GM18907 (cell line): ENCODE measurements around the gene OPA3.

Experiments
- ATAC-seq: cut with Tn5 transposase; IDR thresholded peaks from one replicate; pipeline ENCODE4 v1.9.1; 2021; ENCODE audit warnings: mild to moderate bottlenecking, moderate library complexity; ENCODE audit not compliant: unreplicated experiment

OPA3 gene

DNA sequence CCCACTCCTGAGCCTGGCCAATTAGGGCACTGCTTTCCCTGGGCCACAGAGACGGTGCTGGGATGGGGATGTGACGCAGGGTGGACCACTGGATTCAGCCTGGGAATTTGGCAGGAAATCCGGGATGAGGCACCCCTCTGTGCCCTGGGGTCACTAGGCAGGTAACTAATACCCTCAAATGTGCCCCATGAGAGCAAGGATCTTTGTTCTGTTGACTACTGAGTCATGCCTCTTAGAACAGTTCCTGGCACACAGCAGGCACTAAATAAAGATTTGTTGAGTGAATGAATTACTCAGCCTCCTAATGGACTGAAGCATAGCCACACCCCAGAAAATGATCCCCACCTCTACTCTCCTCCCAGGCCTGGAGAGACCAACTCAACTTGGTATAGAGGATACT, 15.9 kb downstream of the OPA3 start:
- ATAC-seq: no peak

DNA sequence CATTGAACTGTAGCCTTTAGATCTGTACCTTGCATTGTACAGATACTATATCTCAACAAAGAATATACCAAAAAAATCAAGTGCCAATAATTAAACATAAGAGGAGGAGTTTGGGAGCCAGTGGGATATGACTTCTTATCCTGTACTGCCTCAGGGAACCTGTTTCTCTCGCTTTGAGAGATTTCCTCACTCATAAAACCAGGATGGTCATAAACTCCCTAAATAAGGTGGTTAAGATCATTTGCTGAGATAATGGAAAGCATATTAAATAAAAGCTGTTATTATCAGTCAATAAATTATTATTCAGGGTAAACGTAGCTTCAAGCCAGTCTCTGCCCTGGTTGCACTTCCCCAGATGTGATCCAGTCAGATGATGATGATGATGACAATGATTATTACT, 17.0 kb downstream of the OPA3 start:
- ATAC-seq: no peak

DNA sequence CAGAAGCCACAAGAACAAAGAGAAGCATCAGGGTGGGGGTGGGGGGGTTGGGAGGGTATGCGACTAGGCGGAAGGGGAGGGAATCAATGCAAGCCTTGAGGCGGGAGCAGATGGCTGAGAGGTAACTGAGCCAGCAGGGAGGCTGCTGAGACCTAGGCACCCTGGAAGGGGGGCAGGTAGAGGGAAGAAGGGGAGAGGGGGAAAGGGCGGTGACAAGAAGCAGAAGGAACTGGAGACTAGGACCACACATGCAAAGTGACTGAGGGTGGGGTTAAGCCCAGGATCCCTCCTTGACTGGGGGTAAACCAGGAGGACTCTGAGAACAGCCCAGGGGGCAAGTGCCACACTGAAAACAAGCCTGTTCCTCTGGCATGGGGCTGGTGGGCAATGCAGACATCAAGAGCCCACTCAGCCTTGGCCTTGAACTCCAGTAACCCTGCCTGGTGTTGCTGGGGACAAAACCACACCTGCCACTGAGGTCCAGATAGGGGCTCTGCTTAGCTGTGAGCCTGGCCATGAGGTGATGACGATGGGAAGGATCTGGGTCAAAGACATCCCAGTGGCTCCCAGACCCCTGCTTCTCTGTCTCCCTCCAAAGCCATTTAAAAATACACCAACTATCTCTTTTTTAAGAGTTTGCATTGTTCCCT, 20.3 kb downstream of the OPA3 start:
- ATAC-seq: no peak

DNA sequence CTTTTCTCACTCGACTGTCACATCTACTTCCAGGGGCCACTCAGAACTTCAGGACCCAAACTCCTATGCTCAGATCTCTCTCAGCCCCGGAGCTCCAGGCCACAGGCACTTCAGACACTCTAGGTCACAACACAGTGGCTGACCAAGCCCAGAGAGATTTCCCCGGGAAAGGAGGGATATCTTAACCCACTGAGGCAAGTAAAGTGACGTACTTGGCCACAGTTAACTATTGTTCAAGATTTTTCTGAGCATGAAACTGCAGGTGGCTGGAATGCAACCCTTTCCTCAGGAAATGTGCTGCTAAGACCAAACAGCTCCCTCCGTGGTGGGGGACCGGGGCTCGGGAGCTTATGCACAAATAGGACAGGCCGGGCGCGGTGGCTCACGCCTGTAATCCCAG, 23.9 kb downstream of the OPA3 start:
- ATAC-seq: no peak

DNA sequence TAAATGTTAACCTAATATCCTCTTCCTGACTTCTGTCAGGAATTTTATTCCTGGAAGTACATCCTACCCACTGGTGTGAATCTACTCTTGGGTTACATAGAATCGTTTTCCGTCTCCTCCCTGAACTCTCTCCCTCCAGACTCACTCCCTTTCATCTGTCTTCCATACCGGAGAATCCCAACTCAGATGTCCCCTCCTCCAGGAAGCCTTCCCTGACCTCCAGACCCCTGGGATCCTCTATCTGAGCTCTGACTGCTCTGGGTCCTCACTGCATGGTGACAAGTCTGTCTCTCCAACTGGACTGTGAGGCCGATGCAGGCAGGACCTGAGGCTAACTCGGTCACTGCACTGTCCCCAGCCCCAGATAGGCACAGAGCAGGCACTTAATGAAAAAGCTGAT, 24.6 kb downstream of the OPA3 start:
- ATAC-seq: no peak

DNA sequence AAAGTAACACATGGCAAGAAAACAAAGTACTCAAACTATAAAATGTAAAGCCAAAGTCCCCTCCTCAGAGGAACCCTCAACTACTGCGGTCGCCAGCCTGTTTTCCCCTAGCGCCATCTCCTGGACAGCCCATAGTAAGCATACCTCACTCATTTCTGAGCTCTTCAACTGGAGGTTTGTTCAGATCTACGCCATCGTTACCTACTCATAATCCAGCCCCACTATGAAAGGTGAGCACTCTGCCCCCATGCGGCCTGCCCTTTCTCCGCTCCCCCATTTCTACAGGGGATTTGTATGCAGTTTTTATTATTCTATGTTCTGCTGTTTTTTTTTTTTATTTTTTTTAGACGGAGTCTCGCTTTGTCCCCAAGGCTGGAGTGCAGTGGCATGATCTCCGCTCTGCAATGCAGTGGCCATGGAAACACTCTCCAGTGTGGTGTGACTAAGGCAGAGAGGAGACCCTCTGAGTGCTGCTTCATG, 26.2 kb downstream of the OPA3 start:
- peak; percentile 69 for ATAC-seq

DNA sequence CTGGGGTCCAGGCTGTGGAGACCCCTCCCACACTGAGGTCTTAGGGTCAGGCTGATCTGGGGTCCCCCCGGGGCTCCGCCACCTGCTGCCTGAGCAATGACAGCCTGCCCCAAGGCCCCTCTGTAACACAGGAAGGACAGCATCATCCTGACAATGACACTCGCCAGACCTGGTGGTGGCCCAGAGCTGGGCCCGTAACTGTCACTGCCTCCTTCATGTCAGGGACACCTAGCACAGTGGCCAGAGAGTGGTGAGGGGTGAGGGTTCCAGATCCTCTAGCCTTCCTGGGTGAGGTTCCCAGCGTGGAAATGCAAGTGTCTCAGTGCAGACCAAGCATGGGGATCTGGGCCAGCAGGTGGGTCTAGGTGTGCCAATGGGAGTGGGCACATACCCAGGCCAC, 27.8 kb downstream of the OPA3 start:
- ATAC-seq: no peak

DNA sequence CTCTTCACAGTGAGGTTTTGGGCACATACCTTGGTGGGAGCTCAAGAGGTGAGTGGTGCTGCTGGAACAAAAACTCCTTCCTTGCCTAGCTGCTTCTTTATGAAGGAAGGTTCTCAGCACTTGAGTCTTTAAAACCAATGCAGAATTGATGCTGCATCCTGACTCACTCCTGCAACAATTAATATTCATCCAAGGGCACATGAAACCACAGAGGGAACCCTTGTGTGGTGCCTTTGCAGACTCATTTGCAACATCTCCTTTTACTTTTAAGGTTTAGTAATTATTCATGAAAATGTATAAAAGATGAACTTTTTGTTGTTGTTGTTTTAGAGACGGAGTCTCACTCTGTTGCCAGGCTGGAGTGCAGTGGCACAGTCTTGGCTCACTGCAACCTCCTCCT, 30.1 kb downstream of the OPA3 start:
- ATAC-seq: no peak

DNA sequence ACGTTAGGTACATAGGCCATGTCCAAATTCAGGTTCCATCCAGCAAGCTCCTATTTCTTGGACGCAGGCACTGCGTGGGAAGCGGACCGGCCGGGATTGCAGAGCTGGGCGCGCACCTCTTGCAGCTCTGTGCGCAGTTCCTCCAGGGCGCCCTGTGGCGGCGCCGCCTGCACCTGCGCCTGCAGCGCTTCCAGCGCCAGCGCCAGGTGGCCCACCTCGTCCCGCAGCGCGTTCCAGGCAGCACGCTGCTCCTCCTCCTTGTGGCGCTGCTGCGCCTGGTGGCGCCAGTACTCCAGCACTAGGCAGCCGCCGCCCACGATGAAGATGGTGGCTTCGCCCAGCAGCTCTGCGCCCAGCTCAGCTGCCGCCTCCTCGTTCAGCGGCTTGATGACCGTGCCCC, 31.1 kb downstream of the OPA3 start:
- no peak for ATAC-seq

DNA sequence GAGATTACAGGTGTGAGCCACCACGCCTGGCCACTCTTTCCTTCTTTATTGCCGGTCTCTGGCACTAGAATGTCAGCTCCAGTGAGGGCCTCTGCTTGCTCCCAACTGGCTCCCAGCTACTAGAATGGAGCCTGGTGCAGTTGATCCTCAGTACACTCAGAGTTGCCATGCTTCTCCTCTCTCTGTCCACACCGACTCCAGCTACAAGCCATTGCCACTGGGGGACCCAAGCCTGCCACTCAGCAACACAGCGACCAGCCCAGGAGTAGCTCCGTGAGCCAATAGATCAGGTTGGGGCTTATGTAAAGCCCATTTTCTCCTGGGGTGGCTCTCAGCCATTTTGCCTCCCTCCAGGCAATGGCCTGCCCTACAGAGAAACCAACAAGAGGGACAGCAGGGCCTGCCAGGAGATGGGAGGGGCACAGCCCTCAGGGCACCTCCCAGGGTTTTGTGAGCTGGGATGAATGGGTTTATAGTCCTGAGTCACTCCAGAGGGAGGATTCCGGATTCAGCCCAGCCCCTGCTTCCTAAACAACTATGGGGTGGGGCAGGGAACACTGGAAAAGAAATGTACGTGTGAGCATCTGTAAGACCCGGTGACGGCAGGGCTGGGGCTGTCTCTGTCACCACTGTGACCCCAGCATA, 36.5 kb downstream of the OPA3 start:
- ATAC-seq: no peak

DNA sequence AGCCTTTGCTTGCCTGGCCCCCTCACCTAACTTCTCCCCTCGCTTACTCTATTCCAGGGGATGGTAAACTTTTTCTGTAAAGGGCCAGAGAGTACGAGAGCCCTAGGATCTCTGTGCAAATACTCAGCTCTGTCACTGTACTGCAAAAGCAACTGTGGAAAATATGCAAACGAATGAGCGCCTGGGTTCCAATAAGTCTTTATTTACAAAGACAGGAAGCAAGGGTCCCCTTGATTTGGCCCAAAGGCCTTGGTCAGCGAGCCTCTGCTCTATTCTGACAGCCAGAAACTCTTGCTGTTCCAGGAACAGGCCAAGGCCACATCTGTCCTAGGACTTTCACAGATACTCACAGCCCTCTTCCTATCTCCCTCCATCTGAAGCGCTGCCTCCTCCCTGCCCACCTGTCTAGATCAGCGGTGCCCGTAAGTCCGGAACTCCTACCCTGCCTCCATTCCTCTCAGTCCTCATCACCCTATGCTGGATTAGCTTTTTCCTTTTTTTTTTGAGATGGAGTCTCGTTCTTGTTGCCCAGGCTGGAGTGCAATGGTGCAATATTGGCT, 37.3 kb downstream of the OPA3 start:
- no peak for ATAC-seq

DNA sequence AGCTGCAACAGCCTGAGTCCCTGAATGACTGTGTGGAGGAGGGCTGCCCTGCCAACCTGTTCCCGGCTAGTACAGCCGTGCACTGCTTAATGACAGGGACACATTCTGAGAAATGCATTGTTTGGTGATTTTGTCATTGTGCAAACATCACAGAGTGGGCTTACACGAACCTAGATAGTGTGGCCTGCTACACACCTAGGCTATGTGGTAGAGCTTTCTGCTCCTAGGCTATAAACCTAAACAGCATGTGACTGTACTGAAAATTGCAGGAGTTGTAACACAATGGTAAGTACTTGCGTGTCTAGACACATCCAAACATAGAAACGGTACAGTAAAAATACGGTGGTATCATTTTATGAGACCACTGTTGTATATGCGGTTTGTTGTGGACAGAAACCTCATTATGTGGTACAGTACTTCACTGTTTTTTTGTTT, 42.4 kb downstream of the OPA3 start:
- no peak for ATAC-seq

DNA sequence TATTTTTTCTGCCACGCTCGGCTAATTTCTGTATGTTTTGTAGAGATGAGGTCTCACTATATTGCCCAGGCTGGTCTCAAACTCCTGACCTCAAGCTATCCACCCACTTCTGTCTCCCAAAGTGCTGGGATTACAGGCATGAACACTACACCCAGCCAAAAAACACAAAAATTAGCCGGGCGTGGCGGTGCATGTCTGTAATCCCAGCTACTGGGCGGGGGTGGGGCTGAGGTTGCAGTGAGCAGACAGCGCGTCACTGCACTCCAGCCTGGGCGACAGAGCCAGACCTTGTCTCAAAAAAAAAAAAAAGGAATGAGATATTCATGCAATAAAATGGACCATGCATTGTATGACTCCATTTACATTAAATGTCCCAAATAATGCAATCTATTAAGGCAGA, 45.1 kb downstream of the OPA3 start:
- no peak for ATAC-seq

DNA sequence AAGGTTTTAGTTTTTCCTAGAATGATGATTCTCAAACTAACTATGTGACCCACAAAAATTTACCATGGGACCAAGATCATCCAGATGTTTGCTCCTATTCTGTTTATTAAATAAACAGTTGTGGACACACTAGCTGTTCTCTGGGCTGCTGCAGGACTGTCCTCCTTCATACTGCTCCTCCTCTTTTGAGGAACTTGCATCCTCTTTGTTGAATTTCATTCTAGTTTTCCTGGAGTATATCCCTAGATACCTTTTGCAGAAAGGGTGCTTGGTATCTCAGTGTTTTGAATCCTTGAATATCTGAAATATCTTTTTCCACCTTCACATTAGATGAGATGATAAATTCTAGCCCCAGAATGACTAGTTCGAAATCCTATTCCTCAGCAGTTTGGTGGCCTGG, 53.3 kb downstream of the OPA3 start:
- no peak for ATAC-seq

DNA sequence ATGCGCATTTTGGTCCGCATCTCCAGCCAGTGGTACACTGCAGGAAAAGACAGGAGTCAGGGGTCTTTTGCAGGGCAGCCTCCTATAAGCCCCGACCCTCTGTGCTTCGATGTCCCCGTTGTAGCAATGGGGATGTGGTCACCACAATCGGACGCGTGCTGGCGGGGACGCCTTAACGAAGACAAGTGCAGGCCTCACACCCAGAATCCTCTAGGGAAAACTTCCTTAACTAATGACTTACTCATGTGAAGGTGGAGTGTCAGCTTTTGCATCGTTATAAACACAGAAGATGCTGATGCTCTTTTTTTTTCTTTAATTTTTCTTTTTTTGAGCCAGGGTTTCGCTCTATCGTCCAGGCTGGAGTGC, 55.2 kb downstream of the OPA3 start:
- ATAC-seq: no peak

DNA sequence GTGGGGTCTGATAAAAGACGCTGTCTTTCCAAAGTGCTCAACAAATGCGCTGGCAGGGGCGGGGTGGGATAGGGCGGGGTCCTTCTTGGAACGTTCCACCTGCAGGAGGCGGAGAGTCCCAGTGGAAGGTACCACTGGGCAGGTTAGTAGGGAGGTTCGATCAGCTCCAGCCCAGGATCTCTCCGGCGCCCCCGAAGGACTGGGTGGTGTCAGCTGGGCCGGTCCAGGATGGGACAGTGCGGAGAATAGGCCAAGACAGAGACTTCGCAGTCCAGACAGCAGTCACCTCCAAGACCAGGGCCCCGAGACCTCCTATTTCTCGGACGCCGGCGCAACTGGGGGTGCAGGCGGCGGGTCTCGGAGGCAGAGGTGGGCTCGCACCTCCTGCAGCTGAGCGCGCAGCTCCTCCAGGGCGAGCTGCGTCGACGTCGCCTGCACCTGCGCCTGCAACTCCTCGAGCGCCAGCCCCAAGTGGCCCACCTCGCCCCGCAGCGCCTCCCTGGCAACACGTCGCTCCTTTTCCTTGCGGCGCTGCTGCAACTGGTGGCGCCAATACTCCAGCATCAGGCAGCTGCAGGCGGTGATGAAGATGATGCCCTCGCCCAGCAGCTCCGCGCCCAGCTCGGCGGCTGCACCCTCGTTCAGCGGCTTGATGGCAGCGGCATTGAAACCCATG, 55.7 kb downstream of the OPA3 start:
- ATAC-seq: no peak

DNA sequence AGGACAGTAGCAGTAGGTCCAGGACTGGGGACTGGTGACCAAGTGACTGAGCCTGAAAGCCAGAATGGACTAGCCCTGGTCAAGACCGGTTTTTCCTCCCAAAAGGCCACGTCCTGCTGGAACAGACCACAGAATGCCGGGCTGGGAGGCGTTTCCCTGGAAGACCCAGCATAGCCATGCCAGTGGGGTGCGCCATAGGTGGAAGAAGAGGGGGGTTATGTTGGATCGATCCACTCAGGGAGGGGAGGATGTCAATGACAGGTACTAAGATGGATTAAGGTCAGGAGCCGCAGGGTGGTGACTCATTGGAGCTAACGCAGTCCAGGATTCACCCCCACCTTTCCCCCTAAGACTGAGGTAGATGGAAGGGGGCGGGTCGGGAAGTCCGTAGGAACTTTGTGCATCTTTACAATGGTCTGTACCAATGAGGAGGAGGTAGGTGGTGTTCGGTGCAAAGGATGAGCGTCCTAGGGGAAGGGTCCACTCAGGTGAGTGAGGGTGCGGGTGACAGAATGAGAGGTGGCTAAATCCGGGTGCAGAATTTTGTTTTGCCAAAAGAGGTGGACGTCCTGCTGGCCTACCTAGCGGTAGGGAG, 56.4 kb downstream of the OPA3 start:
- no peak for ATAC-seq

DNA sequence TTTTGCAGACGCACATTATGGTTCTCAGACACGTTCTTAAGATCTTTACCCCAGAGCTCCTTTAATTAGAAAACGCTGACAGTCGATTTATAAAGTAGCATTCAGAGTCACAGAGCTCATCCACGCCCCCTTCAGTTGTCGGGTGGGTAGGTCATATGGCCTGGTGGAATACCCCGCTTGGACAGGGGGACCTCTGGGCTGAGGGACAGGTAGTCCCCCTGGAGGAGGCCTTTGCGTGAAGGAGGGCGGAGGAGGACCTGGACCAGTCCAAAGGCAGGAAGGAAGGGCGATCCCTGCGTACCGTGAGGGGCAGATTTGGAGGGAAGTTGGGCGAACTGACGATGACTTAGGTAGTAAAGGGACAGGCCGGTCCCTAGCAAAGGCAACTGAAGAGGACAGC, 56.9 kb downstream of the OPA3 start:
- no peak for ATAC-seq

DNA sequence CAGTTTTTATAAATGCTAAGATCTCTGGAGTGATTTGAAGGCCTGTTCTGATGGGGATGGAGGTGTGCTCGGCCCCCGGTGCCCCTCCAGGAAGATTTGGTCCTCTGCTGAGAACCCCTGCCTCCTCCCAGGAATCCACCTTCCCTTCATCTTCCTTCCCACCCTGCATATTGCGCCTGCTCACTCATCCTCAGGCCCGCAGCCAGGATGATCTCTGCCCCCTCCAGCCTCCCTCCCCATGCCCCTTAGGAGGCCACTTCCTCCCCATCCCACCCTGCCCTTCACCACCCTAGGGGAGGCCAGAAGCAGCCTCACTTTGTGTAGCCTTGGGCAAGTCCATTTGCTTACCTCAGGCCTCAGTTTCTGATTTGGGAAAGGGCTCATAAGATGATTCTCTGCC, 57.6 kb downstream of the OPA3 start:
- no peak for ATAC-seq

DNA sequence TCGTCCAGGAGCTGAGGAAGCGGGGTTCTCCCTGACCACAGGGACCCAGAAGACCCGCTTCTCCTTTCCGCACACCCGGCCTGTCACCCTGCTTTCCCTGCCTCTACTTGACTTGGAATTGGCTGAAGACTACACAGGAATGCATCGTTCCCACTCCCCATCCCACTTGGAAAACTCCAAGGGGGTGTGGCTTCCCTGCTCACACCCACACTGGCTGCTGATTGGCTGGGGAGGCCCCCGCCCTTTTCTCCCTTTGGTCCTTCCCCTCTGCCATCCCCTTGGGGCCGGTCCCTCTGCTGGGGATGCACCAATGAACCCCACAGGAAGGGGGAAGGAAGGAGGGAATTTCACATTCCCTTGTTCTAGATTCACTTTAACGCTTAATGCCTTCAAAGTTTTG, 58.5 kb downstream of the OPA3 start:
- ATAC-seq: no peak

DNA sequence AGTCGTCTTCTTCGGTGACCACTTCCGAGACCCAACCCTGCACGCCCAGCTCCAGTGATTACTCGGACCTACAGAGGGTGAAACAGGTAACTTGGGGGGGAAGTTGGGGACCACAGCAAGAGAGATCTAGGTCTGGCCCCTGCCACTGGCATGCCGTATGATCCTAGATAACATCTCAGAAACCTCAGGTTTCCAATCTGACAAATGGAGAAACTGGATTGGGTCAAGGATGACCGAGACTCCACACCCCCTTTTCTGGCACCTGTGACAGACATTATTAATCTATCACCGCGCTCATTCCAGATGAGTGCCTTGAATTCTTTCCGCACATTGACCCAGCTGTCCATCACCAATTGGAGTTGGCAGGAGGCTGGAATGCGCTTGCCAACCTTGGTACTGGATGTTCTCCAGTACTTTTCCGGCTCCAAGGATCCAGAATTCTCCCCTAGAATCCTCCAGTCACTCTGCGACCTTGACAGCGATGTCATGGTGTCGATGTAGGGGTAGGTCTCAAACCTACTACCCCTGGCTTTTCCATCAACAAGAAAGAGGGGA, 60.0 kb downstream of the OPA3 start:
- ATAC-seq: no peak
